ENCODE data around the gene HDAC1. TPM values are rescaled to one million over a fixed set of nuclear protein-coding genes. Genes with fewer than 3 reads are reported as not detected.

HDAC1 gene
- total RNA-seq, 6 experiments from 2014 or later: 78.5 to 94.9 (median 92.2) TPM

- H3K27ac Mint-ChIP-seq: no peak overlapping the region
Measured at GRCh38 chr1:32336963-32337675, 45.2 kb downstream of the HDAC1 start.

GRCh38 chr1:32337855-32338636, 46.2 kb downstream of the HDAC1 start:
- Mint-ChIP-seq H3K9me3 (no peaks in the 10 kb centered on the region), H3K27ac (no peak overlapping the region), H3K4me1 (ENCODE audit: low read depth) (peaks cover 32% of the 10 kb centered on the region), H3K27me3 (ENCODE audit: insufficient read depth) (peaks cover 4% of the 10 kb centered on the region), H3K4me3 (no peak overlapping the region), H3K36me3 (ENCODE audit: low read depth) (0 out of 2 replicates have a peak, but pooled peaks cover 4% of the 10 kb centered on the region)
- DNase-seq: no peak
- TF ChIP-seq CTCF (IDR thresholded peaks at IDR 0.05): no peak

More at GRCh38 chr1:32336963-32337675, 45.2 kb downstream of the HDAC1 start:
- H3K4me3 Mint-ChIP-seq: peak overlapping the region; percentile 56
- no peak for DNase-seq
- H3K27me3 Mint-ChIP-seq (ENCODE audit: insufficient read depth): peaks cover 4% of the 10 kb centered on the region
- TF ChIP-seq CTCF (IDR thresholded peaks at IDR 0.05): no peak
- no peaks in the 10 kb centered on the region for H3K9me3 Mint-ChIP-seq
- peaks cover 5% of the 10 kb centered on the region; the same call in 1 of the 2 replicates for H3K36me3 Mint-ChIP-seq (ENCODE audit: low read depth)
- H3K4me1 Mint-ChIP-seq (ENCODE audit: low read depth): peaks cover 32% of the 10 kb centered on the region

GRCh38 chr1:32338637-32339145, 46.8 kb downstream of the HDAC1 start:
- H3K27me3 Mint-ChIP-seq (ENCODE audit: insufficient read depth): peaks cover 4% of the 10 kb centered on the region
- H3K9me3 Mint-ChIP-seq: no peaks in the 10 kb centered on the region
- TF ChIP-seq CTCF (IDR thresholded peaks at IDR 0.05): no peak
- peaks cover 32% of the 10 kb centered on the region for H3K4me1 Mint-ChIP-seq (ENCODE audit: low read depth)
- H3K36me3 Mint-ChIP-seq (ENCODE audit: low read depth): 0 out of 2 replicates have a peak, but pooled peaks cover under 1% of the 10 kb centered on the region
- H3K27ac Mint-ChIP-seq: no peak overlapping the region
- no peak for DNase-seq
- no peak overlapping the region for H3K4me3 Mint-ChIP-seq

- no peak for TF ChIP-seq CTCF (IDR thresholded peaks at IDR 0.05)
- H3K27me3 Mint-ChIP-seq (ENCODE audit: insufficient read depth): peaks cover 4% of the 10 kb centered on the region
- H3K9me3 Mint-ChIP-seq: no peaks in the 10 kb centered on the region
- peaks cover 32% of the 10 kb centered on the region for H3K4me1 Mint-ChIP-seq (ENCODE audit: low read depth)
- no peak overlapping the region for H3K27ac Mint-ChIP-seq
- H3K36me3 Mint-ChIP-seq (ENCODE audit: low read depth): no peaks in the 10 kb centered on the region
- no peak overlapping the region for H3K4me3 Mint-ChIP-seq
- peak; percentile 54 for DNase-seq
Measured at GRCh38 chr1:32339363-32339978, 47.6 kb downstream of the HDAC1 start.

GRCh38 chr1:32341186-32341757, 49.4 kb downstream of the HDAC1 start:
- Mint-ChIP-seq H3K9me3 (no peaks in the 10 kb centered on the region), H3K4me1 (ENCODE audit: low read depth) (peaks cover 27% of the 10 kb centered on the region), H3K27ac (no peak overlapping the region), H3K36me3 (ENCODE audit: low read depth) (no peaks in the 10 kb centered on the region), H3K27me3 (ENCODE audit: insufficient read depth) (peaks cover 2% of the 10 kb centered on the region), H3K4me3 (no peak overlapping the region)
- TF ChIP-seq CTCF (IDR thresholded peaks at IDR 0.05): no peak
- DNase-seq: no peak

All from HFFc6 (cell line).